Stimulated activated CD8-positive, alpha-beta memory T cell treated with anti-CD3 and anti-CD28 coated beads, Interleukin-12 subunit alpha, Interleukin-12 subunit beta, amount 100 ng/mL, for 1 hour (primary cell): Measurements from ENCODE around the gene PAFAH1B2.
"Not testable (repeated sequence)": the region's sequence is repeated elsewhere in the genome, so short reads cannot be mapped to it uniquely, and the experiment has no call there.

Source experiments
- DNase-seq: peaks from one replicate; pipeline ENCODE4 v3.0.0-alpha.2; 2020; ENCODE audit warnings: low read depth

Gene PAFAH1B2, protein sequence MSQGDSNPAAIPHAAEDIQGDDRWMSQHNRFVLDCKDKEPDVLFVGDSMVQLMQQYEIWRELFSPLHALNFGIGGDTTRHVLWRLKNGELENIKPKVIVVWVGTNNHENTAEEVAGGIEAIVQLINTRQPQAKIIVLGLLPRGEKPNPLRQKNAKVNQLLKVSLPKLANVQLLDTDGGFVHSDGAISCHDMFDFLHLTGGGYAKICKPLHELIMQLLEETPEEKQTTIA

DNA sequence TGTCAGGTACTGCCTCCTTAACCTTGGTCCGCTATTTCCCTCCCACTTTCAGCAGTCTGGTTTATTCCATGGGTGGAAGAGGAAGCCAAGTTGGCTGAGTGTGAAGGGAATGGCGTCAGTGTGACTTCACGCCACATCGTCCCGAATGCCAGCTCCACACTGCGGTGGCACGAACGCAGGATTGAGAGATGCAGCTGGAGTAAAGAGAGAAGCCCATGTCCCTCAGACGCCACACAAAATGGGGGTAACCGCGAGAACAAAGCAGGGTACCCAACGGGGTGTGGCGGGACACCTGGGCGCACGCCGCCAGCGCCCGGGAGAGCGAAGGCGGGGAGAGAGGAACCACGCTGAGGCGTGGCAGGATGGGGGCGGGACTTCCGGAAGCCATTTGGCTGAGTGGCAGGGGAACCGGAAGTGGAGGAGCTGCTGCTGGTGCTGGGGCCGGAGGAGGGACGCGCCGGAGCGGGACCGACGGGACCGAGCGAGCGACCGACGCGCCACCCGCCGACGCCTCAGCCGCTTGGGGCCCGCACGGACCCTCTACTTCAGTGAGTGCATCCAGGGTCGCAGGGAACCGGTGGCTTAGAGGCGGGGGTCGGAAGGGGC lies at the start of gene PAFAH1B2:
PAFAH1B2 (plus strand) TSS at position 417 of the 606 bp plus-strand sequence. CDS start 8,161 bp downstream, outside the sequence.
- DNase-seq: peak; percentile 90

DNA sequence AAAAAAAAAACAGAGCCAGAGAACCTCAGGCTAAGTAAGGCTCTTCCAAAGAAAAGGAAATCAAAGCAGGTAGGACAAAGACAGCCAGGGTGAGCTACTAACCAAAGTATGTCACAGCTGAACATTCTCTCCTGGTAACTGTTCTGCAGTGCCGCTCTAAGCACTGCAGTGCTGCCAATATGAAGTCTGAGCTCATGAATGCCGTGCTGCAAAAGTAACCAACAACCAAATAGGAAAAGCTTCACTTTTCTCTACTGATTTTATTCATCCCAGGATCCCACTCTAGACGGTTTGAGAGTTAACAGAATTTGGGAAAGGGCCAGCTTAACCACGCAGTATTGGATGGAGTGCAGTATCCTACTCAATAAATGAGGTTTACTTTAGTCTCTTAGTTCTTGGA lies 49.3 kb upstream of the PAFAH1B2 start:
- no peak for DNase-seq

DNA sequence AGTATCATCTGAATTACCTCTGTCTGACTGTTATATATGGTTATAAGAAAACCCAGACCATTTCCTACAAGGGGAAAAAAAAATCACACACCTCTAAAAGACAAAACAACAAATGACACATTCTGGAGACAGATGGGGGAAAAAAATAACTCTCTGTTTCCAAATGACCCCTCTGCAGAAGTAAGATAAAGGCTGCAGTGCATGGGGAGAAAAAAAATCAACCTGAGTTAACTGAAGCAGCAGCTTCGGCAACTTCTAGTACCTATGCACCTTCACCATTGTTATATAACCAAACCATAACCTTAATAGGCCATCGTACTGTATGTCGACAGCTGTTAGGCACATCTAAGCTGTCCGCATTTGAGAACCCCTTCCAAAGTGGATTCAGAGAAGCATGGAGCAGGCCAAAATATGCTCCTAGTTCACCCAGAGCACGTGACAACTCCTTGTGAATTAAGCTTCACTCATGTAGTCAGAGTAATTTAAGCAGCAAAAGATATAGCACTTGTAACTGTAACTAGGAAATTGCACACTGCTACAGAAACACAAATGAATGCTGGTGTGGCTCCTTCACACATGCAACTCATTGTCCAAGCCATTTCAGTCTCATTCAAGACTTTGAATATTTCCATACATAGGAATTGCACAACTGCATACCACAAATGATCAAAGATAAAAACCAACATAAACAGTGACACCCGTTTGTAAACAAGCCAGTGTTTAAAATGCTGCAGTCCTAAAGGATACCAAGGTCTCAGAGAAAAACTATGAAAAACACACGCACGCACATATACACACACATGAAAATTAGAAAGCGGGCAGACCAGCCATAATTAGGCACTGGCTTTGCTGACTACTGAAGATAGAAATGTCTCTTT lies 48.6 kb upstream of the PAFAH1B2 start:
- no peak for DNase-seq

DNA sequence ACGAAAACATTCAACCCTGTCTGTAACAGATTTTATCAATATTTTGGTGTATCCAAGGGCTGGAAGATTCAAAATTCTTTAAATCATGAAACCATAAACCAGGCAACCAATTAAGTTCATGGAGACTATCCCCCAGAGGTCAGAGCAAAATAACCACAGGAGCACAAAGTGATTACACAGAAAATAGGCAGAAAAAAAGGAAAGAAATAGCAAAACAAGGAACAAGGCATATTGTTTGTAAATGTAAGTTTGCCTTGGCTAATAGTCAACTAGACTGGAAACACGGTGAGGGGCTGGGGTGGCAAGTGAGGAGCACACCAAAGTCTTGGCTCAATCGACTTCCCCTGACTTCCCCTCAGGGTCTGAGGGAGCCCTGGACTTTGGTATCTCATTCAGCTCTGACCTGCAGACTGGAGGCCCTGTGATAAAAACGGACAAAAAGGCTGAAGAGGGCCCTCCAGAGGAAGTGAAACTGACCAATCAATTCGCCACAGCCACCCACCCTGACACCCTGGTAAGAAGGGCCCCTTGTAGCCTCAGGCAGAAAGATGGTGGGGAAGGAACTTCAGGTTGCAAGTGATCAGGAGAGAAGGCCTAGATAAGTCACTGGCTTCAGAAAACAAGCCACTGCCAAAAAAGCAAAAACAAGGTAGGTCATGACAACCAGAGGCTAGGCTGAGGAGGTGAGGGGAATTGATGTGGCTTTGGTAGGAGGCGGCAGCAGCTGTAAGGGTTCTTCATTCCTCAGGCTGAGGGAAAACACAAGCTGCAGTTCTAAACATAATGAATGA lies 47.7 kb upstream of the PAFAH1B2 start:
- no peak for DNase-seq

DNA sequence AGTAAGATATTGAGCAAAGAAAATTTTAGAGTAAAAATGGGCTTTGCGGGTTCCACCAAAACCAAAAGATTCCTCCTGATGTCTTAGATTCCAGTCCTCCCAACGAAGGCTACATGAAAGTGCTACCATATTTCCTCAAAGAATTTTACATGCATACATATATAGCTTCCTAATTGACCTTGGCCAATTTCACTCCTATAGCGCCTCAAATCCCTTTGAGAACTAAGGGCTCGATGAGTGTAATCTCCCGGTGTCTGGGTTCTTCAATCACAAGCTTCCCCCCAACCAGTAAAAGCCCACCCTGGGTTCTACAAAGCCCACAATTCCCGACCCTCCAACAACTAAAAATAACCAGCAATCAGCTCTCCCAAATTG lies 47.1 kb upstream of the PAFAH1B2 start:
- no peak for DNase-seq

DNA sequence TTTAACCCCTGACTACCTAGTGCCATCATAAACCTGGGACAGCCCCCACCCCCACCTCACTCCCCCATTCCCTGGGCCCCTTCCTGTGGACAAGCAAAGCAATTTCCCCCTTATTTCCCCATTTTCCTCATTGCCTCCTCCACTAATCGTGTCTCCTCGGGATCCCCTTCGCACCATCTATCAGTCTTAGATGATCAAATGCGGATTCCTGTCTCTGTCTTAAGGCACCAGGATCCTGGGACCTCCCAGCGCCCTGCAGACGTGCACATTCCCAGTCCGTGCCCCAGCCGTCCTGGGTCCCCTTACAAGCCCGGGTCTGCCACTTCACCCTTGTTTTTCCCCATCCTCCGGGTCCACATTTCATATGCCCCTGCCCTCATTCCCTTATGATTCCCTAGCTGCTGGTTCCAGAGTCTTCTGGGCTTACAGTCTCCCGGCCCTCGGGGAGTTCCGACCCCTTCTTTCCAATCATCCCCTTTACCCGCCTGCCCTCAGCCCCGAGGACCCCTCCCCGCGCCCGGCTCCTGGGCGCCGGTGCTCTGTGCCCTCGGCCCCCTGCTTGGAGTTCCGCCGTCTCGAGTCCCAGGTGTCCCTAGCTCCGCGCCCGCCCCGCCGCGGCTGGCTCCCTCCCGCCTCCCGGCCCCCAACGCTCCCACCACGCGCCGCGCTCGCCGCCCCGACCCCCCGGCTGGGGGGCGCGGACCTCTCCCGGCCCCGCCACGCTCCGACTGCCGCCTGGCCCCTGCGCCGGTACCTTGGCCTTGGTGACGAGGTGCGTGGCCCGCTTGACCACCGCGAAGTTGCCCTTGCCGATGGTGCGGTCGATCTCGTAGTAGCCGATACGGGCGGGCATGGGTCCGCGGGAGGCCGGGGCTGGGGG lies 46.5 kb upstream of the PAFAH1B2 start:
- no peak for DNase-seq

DNA sequence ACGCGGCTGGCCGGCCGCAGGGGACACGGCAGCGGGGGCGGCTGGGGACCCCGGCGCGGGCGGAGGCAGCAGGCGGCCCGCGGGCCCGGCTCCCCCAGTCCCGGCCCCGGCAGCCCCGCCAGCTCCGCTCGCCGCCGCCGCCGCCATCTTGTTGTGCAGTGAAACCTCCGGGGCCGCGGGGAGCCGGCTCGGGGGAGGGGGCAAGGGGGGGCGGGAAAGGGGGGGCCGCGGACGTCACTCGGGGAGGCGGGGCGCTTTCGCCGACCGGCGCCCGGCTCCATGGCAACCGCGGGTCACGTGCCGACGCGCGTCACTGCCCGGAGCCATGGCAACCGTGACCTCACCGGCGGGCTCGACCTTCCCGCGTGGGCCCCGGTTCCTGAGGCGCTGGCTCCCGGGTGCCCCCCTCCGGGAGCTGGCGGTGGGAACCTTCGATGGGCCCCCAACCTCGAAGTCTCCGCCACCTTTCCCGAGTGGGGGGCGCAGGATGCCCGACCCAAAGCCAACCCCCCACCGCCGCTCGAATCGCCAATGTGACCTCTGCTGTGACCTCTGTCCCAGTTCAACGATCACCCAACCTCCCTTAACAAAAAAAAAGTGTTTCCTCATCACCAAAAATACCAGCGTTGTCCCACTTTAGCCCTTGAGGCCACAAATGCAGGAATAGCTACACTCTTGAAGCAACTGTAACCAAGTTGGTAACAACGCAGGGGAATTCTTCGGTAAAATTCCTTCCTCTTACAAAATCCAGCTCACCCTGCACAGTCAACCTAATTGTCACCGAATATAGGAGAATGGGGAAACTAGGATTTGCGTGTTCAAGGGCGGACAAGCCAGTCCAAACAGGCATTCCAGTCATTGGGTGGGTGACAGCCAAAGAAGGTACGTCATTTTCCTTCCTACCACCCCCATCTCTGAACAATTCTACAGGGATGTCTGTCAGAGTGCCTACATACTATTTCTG lies 45.5 kb upstream of the PAFAH1B2 start, which contains the start of gene SIK3:
SIK3 (minus strand) TSS at position 160 of the 964 bp plus-strand sequence; CDS start at position 147, 13 bp downstream.
- DNase-seq: peak; percentile 90

DNA sequence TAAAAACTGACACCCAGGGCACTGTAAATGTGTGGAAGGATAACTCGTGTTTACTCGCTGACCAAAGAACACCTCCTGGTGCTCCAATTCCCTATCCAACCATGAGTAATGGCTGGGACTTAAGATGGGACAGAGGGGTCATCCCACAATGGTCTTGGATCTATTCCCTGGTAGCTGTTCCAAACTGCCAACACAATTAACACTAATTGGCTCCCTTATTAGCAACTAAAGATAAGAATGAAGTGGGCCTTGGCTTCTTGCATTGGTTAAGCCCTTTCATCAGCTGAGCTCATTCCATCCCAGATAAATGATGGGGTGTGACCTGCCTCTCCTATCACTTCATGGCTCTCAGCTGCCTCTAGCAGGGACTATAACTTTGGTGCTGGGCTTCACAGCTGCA lies 44.4 kb upstream of the PAFAH1B2 start:
- no peak for DNase-seq

DNA sequence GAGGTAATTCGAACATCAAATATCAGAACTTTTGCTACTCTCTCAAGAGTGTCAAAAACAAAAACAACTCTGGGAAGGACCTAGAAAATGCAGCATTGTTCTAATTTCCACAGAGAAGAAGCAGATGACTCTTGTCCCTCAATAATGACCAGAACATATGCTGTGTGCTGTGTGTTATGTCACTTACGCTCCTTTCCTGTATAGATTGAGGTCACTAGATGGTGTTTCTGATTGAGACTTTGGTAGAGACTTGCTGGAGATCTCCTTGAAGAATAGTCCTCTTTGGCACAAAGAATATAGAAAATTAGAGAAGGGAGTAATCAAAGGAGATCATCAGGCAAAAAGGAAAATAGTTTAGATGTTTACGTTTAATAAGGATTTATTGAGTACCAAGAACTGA lies 43.5 kb upstream of the PAFAH1B2 start:
- DNase-seq: no peak

DNA sequence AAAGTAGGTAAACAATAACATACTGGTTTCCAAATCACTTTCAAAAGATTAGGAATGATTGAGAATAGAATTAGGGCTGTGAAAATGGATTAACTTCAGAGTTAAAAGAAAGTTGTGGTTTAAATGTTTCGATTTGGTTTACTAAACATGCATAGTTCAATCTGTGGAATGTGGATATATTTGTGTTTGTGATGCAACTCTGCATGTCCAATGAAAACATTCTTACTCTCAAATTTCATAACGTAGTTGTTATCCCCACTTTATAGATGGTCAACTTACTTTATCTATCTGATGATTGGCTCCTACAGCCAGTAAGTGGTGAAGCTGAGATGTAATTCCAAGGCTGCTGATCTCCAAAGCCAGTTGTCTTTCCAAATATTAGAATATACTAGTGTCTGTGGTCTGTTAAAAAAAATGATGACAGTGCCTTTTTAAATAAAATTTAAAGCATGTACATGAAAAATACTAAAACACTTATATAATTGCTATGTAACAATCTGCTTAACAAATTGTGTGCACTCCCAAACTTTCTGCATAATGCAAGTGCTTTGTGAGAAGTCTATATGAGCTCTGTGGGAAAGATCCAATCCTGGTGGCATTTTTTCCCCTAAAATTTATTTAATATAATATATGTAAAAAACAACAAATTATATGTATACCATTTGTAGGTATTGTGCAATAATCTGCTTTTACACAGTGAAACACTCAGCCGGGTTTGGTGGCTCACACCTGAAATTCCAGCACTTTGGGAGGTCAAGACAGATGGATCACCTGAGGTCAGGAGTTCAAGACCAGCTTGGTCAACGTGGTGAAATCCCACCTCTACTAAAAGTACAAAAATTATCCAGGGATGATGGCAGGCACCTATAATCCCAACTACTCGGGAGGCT lies 36.1 kb upstream of the PAFAH1B2 start:
- no peak for DNase-seq

DNA sequence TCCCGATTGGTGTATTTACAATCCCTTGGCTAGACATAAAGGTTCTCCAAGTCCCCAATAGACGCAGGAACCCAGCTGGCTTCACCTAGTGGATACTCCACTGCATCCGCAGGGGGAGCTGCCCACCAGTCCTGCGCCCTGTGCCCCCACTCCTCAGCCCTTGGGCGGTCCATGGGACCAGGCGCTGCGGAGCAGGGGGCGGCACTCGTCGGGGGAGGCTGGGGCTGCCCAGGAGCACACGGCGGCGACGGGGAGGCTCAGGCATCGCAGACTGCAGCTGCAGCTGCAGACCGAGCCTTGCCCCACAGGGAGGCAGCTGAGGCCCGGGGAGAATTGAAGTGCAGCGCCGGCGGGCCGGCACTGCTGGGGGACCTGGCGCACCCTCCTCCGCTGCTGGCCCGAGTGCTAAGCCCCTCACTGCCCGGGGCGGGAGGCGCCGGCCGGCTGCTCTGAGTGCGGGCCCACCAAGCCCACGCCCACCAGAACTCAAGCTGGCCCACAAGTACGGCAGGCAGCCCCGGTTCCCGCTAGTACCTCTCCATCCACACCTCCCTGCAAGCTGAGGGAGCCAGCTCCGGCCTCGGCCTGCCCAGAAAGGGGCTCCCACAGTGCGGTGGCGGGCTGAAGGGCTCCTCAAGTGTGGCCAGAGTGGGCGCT lies 33.7 kb upstream of the PAFAH1B2 start:
- DNase-seq: no peak

DNA sequence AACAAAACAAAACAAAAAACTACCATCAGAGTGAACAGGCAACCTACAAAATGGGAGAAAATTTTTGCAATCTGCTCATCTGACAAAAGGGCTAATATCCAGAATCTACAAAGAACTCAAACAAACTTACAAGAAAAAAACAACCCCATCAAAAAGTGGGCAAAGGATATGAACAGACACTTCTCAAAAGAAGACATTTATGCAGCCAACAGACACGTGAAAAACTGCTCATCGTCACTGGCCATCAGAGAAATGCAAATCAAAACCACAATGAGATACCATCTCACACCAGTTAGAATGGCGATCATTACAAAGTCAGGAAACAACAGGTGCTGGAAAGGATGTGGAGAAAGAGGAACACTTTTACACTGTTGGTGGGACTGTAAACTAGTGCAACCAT lies 31.6 kb upstream of the PAFAH1B2 start:
- not testable (repeated sequence) for DNase-seq

DNA sequence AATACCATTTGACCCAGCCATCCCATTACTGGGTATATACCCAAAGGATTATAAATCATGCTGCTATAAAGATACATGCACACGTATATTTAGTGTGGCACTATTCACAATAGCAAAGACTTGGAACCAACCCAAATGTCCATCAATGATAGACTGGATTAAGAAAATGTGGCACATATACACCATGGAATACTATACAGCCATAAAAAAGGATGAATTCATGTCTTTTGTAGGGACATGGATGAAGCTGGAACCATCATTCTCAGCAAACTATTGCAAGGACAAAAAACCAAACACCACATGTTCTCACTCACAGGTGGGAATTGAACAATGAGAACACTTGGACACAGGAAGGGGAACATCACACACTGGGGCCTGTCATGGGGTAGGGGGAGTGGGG lies 31.1 kb upstream of the PAFAH1B2 start:
- DNase-seq: not testable (repeated sequence)

DNA sequence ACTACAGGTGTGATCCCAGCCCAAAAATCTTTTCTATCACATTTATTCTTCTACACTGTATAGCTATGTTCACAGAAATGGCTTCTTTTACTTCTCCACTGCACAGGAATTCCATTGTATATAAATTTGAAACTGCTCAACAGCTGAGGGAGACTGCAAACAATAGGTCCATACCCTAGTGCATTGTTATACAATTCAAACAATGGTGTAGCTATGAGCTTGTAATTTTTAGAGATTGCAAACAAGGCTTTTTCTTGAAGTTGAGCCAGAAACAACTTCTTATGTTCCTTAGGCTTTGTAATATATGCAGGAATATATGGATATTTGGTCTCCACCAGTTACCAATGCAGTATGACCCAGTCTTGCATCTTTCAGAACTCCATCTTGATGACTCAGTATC lies 26.4 kb upstream of the PAFAH1B2 start:
- DNase-seq: no peak

DNA sequence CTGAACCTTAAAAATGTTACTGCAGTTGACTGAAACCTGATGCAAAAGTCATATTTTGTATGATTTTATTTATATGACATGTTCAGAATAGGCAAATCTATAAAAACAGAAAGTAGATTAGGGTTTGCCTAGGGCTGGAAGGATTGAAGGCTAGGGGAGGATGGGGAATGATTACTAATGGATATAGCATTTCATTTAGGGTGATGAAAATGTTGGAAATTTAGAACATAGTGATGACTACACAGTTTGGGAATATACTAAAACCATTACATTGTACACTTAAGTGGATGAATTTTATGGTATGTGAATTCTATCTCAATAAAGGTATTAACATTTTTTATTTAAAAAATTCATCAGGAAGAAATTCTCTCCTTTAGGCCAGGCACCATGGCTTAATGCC lies 22.9 kb upstream of the PAFAH1B2 start:
- no peak for DNase-seq

DNA sequence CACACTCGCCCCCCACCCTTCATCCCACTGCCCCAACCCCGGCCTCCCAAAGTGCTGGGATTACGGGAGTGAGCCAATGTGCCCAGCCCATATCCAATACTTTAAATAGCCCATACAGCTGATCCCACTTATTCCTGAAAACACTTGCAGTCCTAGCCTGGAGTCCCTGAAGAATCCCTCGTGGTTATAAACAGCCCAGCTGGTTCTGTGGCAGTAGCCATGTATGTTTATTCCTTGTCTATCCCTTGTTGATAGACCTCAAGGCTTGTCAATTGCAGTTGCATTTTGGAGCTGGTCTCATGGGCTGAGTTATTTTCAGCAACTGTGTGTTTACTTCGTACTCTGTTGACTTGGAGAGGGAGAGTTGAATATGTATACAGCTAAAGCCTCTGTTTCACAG lies 21.5 kb upstream of the PAFAH1B2 start:
- DNase-seq: no peak

DNA sequence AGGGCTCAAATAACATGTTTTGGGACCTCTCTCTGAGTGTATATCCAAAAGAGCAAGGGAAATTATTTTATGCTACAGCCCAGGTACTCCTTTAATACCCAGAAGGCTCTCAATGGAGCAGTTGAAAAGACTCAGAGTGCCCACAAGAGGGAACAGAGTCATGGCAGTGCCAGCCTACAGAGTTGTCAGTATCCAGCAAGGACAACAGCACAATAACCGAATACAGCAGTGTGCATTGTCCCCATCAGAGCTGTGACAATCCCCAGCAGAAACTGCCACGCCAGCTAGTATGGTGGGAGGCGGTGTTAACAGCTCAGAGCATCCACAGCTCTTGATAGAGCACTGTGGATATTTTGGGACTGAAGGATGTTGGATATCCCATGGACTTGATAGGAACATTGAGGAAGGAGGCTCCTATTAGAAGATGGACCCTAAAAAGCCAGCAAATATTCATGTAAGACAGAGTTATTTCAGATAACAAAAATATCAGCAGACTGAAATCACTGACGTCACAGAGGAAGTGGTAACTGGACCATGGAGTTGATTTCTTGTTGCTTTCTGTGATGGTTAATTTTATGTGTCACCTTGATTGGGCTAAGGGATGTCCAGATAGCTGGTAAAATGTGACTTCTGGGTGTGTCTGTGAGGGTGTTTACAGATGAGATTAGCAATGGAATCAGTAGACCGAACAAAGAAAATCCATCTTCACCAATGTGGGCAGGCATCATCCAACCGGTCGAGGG lies 17.7 kb upstream of the PAFAH1B2 start:
- no peak for DNase-seq
